ENCODE results near the gene DNTTIP2.
"Not testable (repeated sequence)": the region's sequence is repeated elsewhere in the genome, so short reads cannot be mapped to it uniquely, and the experiment has no call there.

DNTTIP2 gene

DNA sequence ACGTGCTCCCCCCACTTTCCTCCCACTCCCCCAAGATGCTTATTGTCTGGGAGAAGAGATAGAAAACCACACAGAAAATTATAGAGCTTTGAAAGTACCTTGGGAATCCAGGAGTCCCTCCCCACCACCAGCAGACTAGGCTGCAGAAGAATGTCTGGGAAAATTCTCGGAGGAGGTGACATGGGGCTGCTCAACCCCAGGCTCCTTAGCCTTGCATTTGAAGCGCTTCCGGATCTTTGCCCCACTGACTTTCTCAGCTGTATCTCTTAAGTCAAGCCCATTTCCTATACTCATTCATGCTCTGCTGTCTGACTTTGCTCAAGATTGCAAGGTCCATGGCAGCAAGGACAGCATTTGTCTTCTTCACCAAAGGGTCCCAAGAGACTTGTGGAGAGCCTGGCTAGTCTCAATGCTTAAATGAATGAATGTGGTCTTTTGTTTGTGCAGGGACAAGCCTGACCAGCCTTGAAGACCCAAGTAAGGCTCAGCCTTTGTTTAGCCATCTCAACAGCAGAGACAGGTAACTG, 38.0 kb downstream of the DNTTIP2 start:
- DNase-seq, result no peak

DNA sequence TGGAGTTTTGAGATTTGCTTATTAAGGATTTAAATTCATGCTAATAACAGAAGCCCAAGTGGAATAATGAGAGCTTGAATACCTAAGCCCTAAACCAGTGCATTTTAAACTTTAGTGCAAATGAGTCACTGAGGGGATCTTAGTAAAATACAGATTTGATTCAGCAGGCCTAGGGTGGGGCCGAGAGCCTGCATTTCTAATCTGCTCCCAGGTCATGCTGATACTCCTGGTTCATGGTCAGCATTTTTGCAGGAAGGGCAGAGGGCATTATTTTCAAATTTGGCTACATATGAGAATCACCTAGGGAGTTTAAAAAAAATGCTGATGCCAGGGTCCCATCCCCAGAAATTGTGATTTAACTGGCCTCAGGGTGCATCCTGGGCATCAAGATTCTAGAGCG, 39.3 kb downstream of the DNTTIP2 start:
- no peak for DNase-seq

DNA sequence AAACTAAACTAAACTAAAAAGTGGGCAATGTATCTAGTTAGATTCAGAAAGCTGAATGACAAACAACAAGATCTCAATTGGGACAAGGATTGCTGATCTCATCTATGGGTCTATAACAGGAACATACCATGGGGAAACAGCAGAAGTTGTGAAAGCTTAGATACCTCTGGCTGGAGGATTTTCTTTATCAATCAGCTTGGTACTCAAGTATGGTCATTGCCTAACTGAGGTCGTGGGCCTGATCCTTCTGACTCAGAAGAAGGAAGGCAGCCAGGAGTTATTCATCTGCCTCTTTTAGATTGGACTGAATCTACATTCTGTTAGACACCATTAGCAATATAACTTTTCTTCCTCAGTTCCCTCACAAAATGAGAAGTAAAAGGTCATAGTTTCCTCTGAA, 39.7 kb downstream of the DNTTIP2 start:
- no peak for DNase-seq

DNA sequence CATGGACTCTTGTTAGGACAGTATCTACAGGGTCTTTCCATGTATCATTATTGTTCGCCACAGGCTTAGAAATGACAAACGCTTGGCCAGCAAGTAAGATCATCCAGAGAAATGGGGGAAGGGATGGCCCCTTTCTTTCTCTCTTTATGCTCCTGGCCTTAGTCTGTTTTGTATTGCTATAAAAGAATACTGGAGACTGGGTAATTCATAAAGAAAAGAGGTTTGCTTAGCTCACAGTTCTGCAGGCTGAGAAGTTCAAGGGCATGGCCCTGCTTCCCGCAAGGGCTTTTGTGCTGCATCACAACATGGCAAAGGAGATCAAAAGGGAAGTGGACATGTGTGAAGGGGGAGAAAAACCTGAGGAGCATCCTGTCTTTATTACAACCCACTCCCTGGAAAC, 41.0 kb downstream of the DNTTIP2 start:
- no peak for DNase-seq

DNA sequence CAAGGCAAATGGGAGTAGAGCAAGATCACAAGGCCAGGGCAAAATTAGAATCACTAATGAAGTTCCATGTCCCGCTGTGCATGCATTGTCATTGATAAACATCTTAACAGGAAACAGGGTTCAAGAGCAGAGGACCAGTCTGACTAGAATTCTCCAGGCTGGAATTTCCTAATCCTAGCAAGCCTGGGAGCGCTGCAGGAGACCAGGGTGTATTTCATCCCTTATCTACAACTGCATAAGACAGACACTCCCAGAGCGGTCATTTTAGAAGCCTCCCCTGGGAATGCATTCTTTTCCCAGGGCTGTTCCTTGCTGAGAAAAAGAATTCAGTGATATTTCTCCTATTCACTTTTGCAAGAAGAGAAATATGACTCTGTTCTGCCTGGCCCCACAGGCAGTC, 45.7 kb downstream of the DNTTIP2 start:
- not testable (repeated sequence) for DNase-seq

DNA sequence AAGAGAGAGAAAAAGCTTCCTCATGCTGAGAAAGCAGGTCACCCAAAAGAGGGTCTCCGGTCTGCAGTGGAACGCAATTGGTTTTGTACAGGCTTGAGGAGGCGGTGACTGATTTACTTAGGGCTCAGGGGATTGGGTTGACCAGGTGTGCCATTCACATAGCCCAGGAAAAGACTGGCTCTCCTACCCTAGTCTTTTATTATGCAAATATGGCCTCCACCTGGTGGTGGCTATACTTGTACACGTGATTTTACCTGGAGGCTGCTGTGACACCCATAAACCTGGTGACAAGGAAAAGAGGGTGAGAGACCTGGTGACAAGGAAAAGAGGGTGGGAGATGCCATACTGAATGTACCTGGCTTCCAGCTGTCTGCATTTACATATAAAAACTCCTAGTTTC, 49.9 kb downstream of the DNTTIP2 start:
- DNase-seq, result no peak

DNA sequence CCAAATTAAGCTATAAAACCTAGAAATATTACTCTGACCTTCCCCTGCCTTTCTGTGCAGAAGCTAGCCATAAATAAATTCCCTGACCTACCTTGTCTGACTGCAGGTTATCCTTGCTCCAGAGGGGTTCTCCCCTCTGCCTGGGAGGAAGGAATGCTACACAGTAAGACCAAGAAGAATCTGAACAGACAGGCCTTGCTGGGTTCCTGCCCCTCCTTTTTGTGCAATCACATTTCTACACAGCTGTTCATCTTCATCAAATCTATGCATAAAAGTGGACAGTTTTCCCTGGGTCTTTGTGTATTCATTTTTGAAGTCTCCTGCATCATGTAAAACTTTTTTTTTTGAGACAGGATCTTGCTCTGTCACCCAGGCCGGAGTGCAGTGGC, 50.6 kb downstream of the DNTTIP2 start:
- DNase-seq, result no peak

DNA sequence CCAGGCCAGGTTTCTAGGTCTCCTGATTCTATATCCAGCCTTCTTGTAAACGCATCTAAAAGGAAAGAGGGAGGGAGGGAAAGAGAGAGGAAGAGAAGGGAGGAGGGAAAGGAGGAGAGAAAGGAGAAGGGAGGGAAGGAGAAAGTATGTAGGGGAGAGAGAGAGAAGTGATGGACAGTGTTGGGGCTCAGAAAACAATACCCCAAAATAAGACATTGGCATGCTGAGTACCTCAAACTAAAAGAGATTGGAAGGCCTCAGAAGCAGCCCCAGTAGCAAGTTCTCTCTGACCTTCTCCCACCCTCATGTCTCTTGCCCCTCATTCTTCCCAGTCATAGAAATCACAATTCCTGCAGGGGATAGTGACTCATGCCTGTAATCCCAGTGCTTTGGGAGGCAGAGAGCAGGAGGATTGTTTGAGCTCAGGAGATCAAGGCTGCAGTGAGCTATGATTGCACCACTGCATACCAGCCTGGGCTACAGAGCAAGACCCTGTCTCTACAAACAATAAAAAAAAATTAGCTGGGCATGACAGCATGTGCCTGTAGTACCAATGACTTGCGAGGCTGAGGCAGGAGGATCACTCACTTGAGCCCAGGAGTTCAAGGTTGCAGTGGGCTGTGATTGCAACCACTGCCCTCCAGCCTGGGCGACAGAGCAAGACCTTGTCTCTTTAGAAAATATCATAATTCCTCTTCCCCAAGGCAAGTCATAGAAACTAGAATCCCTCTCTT, 51.2 kb downstream of the DNTTIP2 start:
- no peak for DNase-seq

DNA sequence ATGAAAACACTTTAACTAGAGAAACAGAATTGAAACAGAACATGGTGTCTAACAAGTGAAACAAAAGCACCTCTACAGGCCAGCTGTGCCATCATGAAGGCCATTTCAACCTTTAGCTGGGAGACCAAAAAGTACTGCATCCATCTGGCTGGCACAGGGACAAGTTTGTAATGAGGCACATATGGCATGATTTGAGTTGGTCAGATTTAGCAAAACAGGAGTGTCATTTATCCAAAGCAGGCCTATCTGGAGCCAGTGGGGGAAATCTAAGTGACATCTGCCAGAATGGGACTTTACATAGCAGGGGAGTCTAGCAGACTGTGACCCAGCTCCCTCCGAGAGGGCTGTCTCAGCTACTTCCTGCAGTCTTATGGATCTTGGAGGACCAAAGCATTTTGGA, 51.9 kb downstream of the DNTTIP2 start:
- no peak for DNase-seq

DNA sequence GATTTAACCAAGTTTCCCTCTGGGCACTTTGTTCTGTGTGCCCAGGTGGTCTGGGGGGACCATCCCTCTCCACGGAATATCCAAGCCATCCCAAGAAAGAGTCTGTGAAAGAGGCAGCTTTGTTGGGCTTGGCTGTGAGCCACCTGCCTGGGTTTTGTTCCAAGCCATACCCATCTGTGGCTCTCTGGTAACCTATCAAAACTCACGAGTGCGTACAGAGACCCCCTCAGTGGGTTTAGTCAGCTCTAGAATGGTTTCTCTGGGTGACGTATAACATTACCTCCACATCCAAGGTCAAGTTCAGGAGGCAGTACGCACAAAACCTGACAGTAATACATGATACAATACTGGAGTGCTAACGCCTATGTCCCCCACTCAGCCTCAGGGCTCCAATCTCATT, 54.2 kb downstream of the DNTTIP2 start:
- no peak for DNase-seq

DNA sequence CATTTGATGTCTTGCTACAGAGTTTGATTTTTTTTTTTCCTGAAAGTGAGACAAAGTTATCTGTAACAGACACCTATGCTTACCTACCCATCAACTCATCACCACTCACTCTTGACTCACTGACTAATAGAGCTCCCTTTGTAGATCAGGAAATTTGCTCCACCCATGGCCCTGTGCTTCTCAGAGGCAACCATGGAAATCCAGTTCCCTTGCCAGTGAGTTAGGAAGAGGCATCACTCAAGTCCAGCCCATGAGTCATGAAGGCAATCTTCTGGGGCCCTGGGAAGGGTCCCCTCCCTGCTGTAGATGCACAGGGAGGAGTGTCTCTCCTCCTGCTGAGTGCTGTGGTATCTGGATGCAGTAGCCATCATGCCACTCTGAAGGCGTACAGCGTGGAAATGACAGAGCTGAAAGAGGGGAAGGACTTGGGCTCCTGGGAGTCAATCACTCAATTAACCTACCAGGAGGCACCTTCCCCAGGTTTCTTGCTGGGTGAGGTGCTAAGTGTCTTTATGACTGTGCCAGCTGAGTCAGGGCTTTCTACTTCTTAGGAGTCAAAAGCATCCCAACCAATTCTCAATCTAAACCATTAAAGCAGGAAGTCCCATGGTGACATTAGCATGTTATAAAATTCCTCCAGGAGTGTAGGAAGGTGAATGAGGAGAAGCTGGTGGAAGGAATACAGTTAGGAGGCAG, 56.1 kb downstream of the DNTTIP2 start:
- DNase-seq, result no peak

DNA sequence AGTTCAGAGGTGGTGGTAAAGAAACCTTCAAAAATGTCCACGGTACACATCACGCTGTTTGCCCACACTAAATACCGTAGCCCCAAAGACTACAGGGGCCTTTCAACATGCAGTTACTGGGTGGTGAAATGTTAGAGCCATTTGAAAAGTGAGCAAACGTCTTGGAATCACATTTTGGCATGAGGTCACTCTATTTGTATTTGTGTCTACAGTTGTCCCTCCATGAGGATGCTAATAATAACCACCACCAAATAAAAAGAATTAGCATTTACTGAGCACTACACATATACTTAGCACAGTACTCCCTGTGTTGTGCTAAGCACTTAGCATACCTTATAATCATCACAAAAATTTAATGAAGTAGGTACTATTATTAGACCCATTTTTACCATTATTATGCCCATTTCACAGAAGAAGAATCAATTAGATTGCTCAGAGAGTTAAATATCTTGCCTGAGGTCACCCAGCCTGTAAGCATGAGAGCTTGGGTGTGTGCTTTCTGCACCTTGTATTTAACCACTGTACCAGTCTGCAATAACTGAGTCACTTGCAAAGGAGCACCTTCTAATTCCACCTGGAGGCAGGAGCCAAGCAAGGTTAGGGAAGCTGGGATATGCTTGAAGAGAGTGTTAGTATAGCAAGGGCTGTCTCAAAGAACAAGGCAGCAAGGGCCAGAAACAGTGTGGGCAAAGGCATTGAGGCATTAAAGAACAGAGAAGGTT, 57.4 kb downstream of the DNTTIP2 start:
- no peak for DNase-seq

DNA sequence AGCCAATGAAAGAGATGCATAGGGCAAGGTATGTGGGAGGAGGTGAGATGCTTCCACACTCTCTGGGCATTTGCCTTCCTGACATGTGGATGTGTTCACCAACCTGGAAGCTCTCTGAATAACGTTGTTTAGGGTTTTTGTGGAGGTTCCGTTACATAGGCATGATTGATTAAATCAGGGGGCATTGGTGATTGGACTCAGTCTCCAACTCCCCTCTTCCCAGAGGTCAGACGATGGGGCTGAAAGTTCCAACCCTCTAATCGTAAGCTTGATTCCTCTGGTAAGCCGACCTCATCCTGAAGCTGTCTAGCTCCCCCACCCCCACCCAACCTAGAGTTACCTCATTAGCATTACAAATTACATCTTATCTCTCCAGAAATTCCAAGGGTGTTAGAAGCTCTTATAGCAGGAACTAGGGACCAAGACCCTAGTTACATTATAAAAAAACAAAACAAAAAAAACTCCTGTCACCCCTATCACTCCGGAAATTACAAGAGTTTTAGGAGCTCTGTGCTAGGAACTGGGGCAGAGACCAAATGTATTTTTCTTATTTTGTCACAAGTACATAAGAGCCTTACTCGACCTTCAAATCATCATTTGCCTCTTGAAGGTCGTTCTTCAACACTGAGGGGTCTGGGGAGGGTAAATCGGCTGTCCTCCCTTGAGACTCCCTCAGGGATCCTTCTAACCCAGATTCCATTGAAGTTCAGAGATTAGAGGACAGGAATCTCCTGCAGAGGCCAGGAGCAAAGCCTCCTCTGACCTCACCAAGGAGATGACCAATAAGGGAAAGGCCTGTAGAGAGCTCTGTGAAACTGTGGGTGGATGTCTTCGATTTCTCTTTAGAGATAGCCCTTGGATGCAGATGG, 58.2 kb downstream of the DNTTIP2 start:
- DNase-seq, result no peak

DNA sequence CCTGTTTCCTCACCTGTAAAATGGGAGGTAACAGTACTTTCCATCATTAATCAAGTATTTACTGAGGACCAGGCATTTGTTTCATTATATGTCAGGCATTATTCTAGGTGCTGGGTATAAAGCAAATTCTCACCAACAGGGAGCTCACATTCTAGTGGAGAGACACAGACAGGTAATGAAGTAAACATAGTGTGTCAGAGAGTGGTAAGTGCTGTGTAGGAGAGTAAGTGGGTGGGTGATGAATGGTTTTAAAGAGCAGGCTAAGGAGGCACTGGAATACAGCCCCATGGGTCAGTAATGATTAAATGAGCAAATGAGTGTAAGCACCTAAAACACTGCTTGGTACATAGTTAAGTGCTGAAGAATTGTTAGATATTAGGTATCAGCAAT, 60.4 kb downstream of the DNTTIP2 start:
- no peak for DNase-seq

DNA sequence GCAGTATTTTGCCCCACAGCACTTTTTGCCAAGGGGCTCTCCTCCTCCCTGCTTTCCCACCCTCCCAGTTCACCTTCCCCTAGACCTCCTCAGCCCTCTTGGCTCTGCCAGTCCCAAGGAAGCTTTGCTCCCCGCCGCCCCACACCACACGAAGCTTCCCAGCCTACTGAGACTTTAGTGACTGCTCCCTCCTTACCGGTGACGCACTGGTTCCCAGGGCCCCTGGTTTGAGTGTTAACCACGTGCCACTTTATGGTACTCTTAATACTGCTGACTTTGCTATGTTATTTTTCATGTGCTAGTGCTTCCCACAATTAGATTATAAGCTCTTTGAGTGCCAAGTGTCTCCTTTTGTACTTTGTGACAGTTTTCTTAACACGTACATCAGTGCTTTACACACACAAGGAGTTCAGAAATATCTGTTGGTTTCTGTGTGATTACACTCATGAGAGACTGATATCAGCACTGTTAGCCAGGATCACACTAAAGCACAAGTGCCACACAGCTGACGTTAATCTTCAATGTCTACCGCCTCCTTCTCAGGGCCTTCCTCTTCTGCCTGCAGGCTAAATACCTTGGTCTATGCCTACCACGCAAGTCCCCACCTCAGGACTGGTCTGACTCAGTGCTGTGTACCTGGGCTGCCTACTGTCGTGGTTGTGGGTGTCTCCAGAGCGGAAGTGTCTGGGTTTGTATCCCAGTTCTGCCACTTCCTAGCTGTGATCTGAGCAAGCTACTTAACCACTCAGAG, 61.0 kb downstream of the DNTTIP2 start:
- DNase-seq, result no peak

DNA sequence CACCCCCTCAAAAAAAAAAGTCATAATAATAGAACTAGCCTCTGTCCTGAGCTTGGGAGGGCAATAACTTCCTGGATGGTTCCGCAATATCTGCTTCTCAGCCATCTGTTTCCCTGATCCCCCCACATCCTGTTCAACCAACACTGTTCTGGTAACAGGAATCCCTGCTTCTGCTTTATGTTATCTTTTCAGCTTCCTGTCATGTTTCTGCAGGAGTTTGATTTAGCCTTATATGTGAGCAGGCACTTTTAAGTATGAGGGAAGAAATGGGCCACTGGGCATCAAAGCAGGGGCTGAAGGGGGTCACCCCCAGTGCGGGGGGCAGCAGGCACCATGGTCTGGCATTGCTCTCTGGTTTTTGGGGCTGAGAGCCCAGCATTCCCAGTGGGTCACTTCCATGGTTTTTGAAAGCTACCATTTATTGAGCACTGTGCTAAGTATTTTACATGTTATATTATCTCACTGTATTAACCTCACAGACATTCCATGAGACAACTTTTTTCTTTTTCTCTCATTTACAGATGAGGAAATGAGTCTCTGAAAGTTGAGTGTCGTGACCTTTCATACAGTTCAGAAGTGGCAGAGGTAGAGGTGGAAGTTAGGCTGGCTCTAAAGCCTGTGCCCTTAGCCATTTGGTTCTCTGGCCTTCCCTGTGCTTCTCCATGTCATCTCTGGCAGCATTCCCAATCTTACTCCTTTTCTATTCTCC, 61.9 kb downstream of the DNTTIP2 start:
- DNase-seq, result peak; percentile 89

Measured in GDM1 (cell line).